IPS DF 6.9 (cell line): ENCODE data around the gene FNDC7.
A peak's percentile ranks its signal among the peaks of the same experiment; 100 is the strongest.
"Not testable (repeated sequence)": the region's sequence is repeated elsewhere in the genome, so short reads cannot be mapped to it uniquely, and the experiment has no call there.

Source experiments
- DNase-seq: peaks from one replicate; pipeline ENCODE4 v3.0.0-alpha.2; 2013; ENCODE audit warnings: low read depth, low spot score
- H3K27ac ChIP-seq: one replicate; pipeline ENCODE4 v1.5.1; 2013; ENCODE audit warnings: low read length, control low read depth
- H3K27me3 ChIP-seq: 2 replicates; pipeline ENCODE4 v1.6.1; 2013; ENCODE audit warnings: mild to moderate bottlenecking, low read length; ENCODE audit not compliant: control insufficient read depth, insufficient read depth
- H3K36me3 ChIP-seq: 2 replicates; pipeline ENCODE4 v1.6.1; 2013; ENCODE audit warnings: low read length; ENCODE audit not compliant: control insufficient read depth, insufficient read depth
- H3K4me1 ChIP-seq: 2 replicates; pipeline ENCODE4 v1.6.1; 2013; ENCODE audit warnings: low read length; ENCODE audit not compliant: control insufficient read depth, insufficient read depth
- H3K4me3 ChIP-seq: 2 replicates; pipeline ENCODE4 v1.5.1; 2013; ENCODE audit warnings: mild to moderate bottlenecking, low read length
- H3K9me3 ChIP-seq: 2 replicates; pipeline ENCODE4 v1.6.1; 2013; ENCODE audit warnings: low read length, inconsistent platforms; ENCODE audit not compliant: control insufficient read depth, insufficient read depth
- WGBS: extraction: QIAGEN DNeasy Blood & Tissue Kit; methylation state at CpG from one replicate; pipeline ENCODE4 v1.1.7; 2013; ENCODE audit warnings: mixed read lengths, missing lambda C conversion rate; ENCODE audit not compliant: insufficient read length, insufficient coverage; 5-methylcytosine and 5-hydroxymethylcytosine counted together

FNDC7 gene

GRCh38 chr1:108712606-108713150 lies at the start of gene FNDC7:
Gene FNDC7 (plus strand): TSS chr1:108712908. CDS start chr1:108712934, 26 bp downstream.
- no peak within 1 kb of the TSS for H3K27ac ChIP-seq
- no CpG with 5 or more reads among the region's 9 CpGs for WGBS
- no peaks in the 10 kb centered on the region for H3K9me3 ChIP-seq
- H3K36me3 ChIP-seq = no peaks in the 10 kb centered on the region
- no peaks in the 10 kb centered on the region for H3K27me3 ChIP-seq
- DNase-seq = peak; percentile 71
- no peak within 1 kb of the TSS for H3K4me3 ChIP-seq
- peaks cover 3% of the 10 kb centered on the region; the same call in 1 of the 2 replicates for H3K4me1 ChIP-seq

GRCh38 chr1:108663074-108663473 lies 49.6 kb upstream of the FNDC7 start:
- no peaks in the 10 kb centered on the region; the same call in 1 of the 2 replicates for H3K27me3 ChIP-seq
- DNase-seq = no peak
- H3K9me3 ChIP-seq = no peaks in the 10 kb centered on the region
- H3K4me1 ChIP-seq = peaks cover 1% of the 10 kb centered on the region; the same call in 1 of the 2 replicates
- WGBS = no CpG with 5 or more reads among the region's 2 CpGs
- no peak overlapping the region for H3K27ac ChIP-seq
- no peaks in the 10 kb centered on the region for H3K36me3 ChIP-seq
- no peak overlapping the region for H3K4me3 ChIP-seq

GRCh38 chr1:108664481-108664880 lies 48.2 kb upstream of the FNDC7 start:
- H3K4me1 ChIP-seq = peaks cover 1% of the 10 kb centered on the region; the same call in 1 of the 2 replicates
- no peaks in the 10 kb centered on the region for H3K36me3 ChIP-seq
- H3K9me3 ChIP-seq = no peaks in the 10 kb centered on the region
- no peaks in the 10 kb centered on the region; the same call in 1 of the 2 replicates for H3K27me3 ChIP-seq
- no peak for DNase-seq
- WGBS = no CpG with 5 or more reads among the region's 6 CpGs
- no peak overlapping the region for H3K27ac ChIP-seq
- no peak overlapping the region for H3K4me3 ChIP-seq

- no peak overlapping the region for H3K4me3 ChIP-seq
- DNase-seq = no peak
- H3K27me3 ChIP-seq = no peaks in the 10 kb centered on the region; the same call in 1 of the 2 replicates
- no peak overlapping the region for H3K27ac ChIP-seq
- no CpG with 5 or more reads among the region's 2 CpGs for WGBS
- no peaks in the 10 kb centered on the region for H3K9me3 ChIP-seq
- peaks cover 1% of the 10 kb centered on the region; the same call in 1 of the 2 replicates for H3K4me1 ChIP-seq
- H3K36me3 ChIP-seq = no peaks in the 10 kb centered on the region
Measured at GRCh38 chr1:108665067-108665466, 47.6 kb upstream of the FNDC7 start.

GRCh38 chr1:108665771-108666170 lies 46.9 kb upstream of the FNDC7 start:
- no peak overlapping the region for H3K27ac ChIP-seq
- no peaks in the 10 kb centered on the region; the same call in 1 of the 2 replicates for H3K27me3 ChIP-seq
- DNase-seq = no peak
- peaks cover 1% of the 10 kb centered on the region; the same call in 1 of the 2 replicates for H3K4me1 ChIP-seq
- no CpG with 5 or more reads among the region's 1 CpG for WGBS
- no peak overlapping the region for H3K4me3 ChIP-seq
- H3K36me3 ChIP-seq = no peaks in the 10 kb centered on the region
- no peaks in the 10 kb centered on the region for H3K9me3 ChIP-seq

- not testable (repeated sequence) for H3K27ac ChIP-seq, H3K4me1 ChIP-seq, H3K9me3 ChIP-seq, DNase-seq, H3K36me3 ChIP-seq, H3K27me3 ChIP-seq, H3K4me3 ChIP-seq
- WGBS = no CpG with 5 or more reads among the region's 28 CpGs
Measured at GRCh38 chr1:108667422-108667821, 45.3 kb upstream of the FNDC7 start.

- H3K36me3 ChIP-seq = no peaks in the 10 kb centered on the region
- no peak for DNase-seq
- no peak overlapping the region for H3K4me3 ChIP-seq
- no peak overlapping the region for H3K27ac ChIP-seq
- H3K9me3 ChIP-seq = no peaks in the 10 kb centered on the region
- H3K4me1 ChIP-seq = no peaks in the 10 kb centered on the region
- no peaks in the 10 kb centered on the region for H3K27me3 ChIP-seq
Measured at GRCh38 chr1:108668777-108669176, 43.9 kb upstream of the FNDC7 start.

- Histone ChIP-seq H3K36me3 (no peaks in the 10 kb centered on the region), H3K4me1 (no peaks in the 10 kb centered on the region), H3K4me3 (no peak overlapping the region), H3K27me3 (no peaks in the 10 kb centered on the region), H3K9me3 (no peaks in the 10 kb centered on the region), H3K27ac (no peak overlapping the region)
- WGBS = no CpG with 5 or more reads among the region's 7 CpGs
- DNase-seq = no peak
Measured at GRCh38 chr1:108669679-108670078, 43.0 kb upstream of the FNDC7 start.

GRCh38 chr1:108670131-108670773 lies 42.5 kb upstream of the FNDC7 start:
- no peak overlapping the region for H3K4me3 ChIP-seq
- no peaks in the 10 kb centered on the region for H3K27me3 ChIP-seq
- H3K36me3 ChIP-seq = no peaks in the 10 kb centered on the region
- H3K9me3 ChIP-seq = no peaks in the 10 kb centered on the region
- H3K4me1 ChIP-seq = no peaks in the 10 kb centered on the region
- no CpG with 5 or more reads among the region's 5 CpGs for WGBS
- H3K27ac ChIP-seq = no peak overlapping the region
- no peak for DNase-seq

- DNase-seq = no peak
- no peak overlapping the region for H3K27ac ChIP-seq
- no CpG with 5 or more reads among the region's 2 CpGs for WGBS
- no peaks in the 10 kb centered on the region for H3K9me3 ChIP-seq
- no peaks in the 10 kb centered on the region for H3K36me3 ChIP-seq
- no peak overlapping the region for H3K4me3 ChIP-seq
- H3K27me3 ChIP-seq = no peaks in the 10 kb centered on the region
- no peaks in the 10 kb centered on the region for H3K4me1 ChIP-seq
Measured at GRCh38 chr1:108671143-108671542, 41.6 kb upstream of the FNDC7 start.

GRCh38 chr1:108678706-108679105 lies 34.0 kb upstream of the FNDC7 start:
- H3K27ac ChIP-seq = no peak overlapping the region
- H3K4me1 ChIP-seq = no peaks in the 10 kb centered on the region
- no peaks in the 10 kb centered on the region for H3K27me3 ChIP-seq
- no CpG with 5 or more reads among the region's 4 CpGs for WGBS
- no peaks in the 10 kb centered on the region for H3K36me3 ChIP-seq
- H3K4me3 ChIP-seq = no peak overlapping the region
- no peaks in the 10 kb centered on the region for H3K9me3 ChIP-seq
- DNase-seq = no peak
